Fibroblast of pulmonary artery (primary cell): Measurements from ENCODE around the gene COL9A1.

Source experiments
- DNase-seq: peaks from one replicate; pipeline ENCODE4 v3.0.0-alpha.2; 2010; ENCODE audit warnings: low read depth
- H3K4me3 ChIP-seq: replicated peaks from 2 replicates; pipeline ENCODE4 v1.5.1; 2011; ENCODE audit warnings: low read depth, mild to moderate bottlenecking, control low read depth, low read length, moderate library complexity
- CTCF ChIP-seq: IDR thresholded peaks from 2 replicates; pipeline ENCODE4 v1.5.1; 2011; ENCODE audit warnings: mild to moderate bottlenecking, control low read depth, low read length, inconsistent platforms; ENCODE audit errors: missing control alignments

COL9A1 gene

GRCh38 chr6:70280400-70280853 is 22.5 kb downstream of the COL9A1 start:
- H3K4me3 ChIP-seq, result no peak overlapping the region
- no peak for DNase-seq
- no peak for TF ChIP-seq CTCF

DNA sequence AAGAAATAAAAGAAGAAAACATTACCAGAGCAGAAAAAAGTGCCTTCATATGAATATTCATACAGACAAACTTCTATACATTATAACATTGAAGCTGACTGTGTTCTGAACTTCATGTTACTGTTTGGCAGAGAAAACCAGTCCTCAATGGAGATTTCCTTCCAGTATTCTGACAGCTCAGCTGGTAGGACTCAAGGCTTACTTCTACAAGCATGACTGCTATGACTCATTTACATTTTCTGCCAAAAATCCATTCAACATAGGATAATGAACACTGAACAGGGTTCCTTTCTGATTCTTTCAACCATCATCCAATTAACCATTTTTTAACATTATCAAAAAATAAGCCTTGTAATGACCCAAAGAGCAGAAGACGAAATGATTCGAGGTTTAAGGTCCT is 25.4 kb downstream of the COL9A1 start:
- DNase-seq, result peak; percentile 61
- no peak for TF ChIP-seq CTCF
- no peak overlapping the region for H3K4me3 ChIP-seq

- no peak for DNase-seq
- no peak overlapping the region for H3K4me3 ChIP-seq
- no peak for TF ChIP-seq CTCF
These were observed 28.5 kb downstream of the COL9A1 start for GRCh38 chr6:70274338-70274737.

GRCh38 chr6:70272071-70272470 is 30.8 kb downstream of the COL9A1 start:
- H3K4me3 ChIP-seq, result no peak overlapping the region
- no peak for TF ChIP-seq CTCF
- no peak for DNase-seq

GRCh38 chr6:70270287-70271005 is 32.4 kb downstream of the COL9A1 start:
- H3K4me3 ChIP-seq, result no peak overlapping the region
- DNase-seq, result no peak
- no peak for TF ChIP-seq CTCF

DNA sequence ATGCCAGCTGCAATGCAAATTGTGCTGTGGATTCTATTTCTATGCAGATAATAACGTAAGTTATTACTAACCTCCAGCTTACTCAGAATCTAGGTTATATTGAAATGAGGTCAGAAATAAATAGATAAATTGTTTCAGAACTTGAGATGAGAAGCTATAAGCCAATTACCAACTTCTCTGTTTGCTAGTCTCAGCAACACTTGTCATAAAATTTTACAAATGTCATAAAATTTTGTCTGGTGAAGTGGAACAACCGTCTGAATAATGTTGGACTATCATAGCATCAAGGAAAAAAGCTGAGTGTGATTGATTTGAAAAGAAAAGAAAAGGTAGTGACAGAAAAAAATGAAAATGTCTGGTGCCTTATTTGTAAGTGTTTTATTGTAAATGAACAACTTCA is 36.7 kb downstream of the COL9A1 start:
- TF ChIP-seq CTCF, result no peak
- DNase-seq, result no peak
- no peak overlapping the region for H3K4me3 ChIP-seq

DNA sequence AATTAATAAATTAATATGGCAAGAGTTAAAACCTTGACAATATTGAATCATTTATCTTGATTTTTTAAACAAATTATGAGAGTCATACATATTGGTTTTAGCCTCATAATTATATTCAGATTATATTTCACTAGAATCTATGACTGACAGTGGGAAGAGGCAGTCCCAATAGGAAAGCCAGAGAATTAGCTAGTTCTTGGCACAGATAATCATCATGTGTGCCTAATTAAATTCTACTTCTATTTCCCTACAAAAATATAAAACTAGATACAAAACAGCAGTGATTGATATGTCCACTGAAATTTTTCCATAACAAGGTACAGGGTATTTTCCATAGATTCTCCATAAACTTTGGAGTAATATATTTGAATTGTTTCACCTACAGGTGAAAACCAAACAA is 38.6 kb downstream of the COL9A1 start:
- no peak for TF ChIP-seq CTCF
- H3K4me3 ChIP-seq, result no peak overlapping the region
- no peak for DNase-seq
